ENCODE measurements around the gene CLTB. TPM values are rescaled to one million over a fixed set of nuclear protein-coding genes. Genes with fewer than 3 reads are reported as not detected.

Gene CLTB
- total and polyA plus RNA-seq, 2 of the 8 experiments (the other 6 are each of a cell fraction or from before 2014, with no cell fraction given), result 25.9 to 34.9 TPM

- ChIA-PET POLR2A (ENCODE audit: partially characterized antibody) (interaction anchor here (5.0 to 10.1 kb wide), 2 partner anchors 9 to 15 kb away, joined by 15 to 93 read pairs; partner anchors contain the start of genes HIGD2A, KIAA1191 and NOP16), CTCF (ENCODE audit: partially characterized antibody) (interaction anchor here (0.7 kb wide), 1 partner anchor 15 kb away, joined by 3 read pairs; no protein-coding TSS in a partner anchor)
- DNase-seq (ENCODE audit: low read depth in 1 of 2, low spot score in 2 of 2), result no peak
- H4K8ac ChIP-seq (ENCODE audit: extremely low read depth, insufficient read depth, low read length), result no peak overlapping the region
- H2BK120ac ChIP-seq (replicated peaks; ENCODE audit: low read depth, low read length), result no peak overlapping the region
- no peak overlapping the region for H3K4ac ChIP-seq (replicated peaks; ENCODE audit: insufficient read length, low read depth, low read length)
- no peaks in the 10 kb centered on the region for H3K79me2 ChIP-seq (ENCODE audit: control insufficient read depth in 1 of 2, insufficient read depth in 2 of 2, low read length in 2 of 2)
- no peak overlapping the region for H2BK20ac ChIP-seq (ENCODE audit: low read length)
- H2BK12ac ChIP-seq (ENCODE audit: low read depth, low read length), result no peak overlapping the region
- no peak overlapping the region for H3K4me2 ChIP-seq (ENCODE audit: insufficient read depth in 1 of 2, low read depth in 2 of 2, low read length in 2 of 2)
- no peak overlapping the region for H3K56ac ChIP-seq (replicated peaks; ENCODE audit: insufficient read length, low read depth, low read length)
- peaks cover 14% of the 10 kb centered on the region for H3K23me2 ChIP-seq (ENCODE audit: low read depth, low read length)
- H2AFZ ChIP-seq (ENCODE audit: low read length), result no peak overlapping the region
- FAIRE-seq, result no peak
- H2BK15ac ChIP-seq (ENCODE audit: low read length), result no peak overlapping the region
- H4K91ac ChIP-seq (replicated peaks; ENCODE audit: insufficient read length, low read length), result no peak overlapping the region
- no peak overlapping the region for H3K9ac ChIP-seq (replicated peaks in 1 of 4; ENCODE audit: extremely low read depth in 1 of 4, low read depth in 3 of 4, low read length in 3 of 4)
- 86% methylated on average over 7 of the region's 8 CpGs; no CpG with 5 or more reads in 1 of the 2 experiments for WGBS, 2 experiments (ENCODE audit: extremely low coverage in 1 of 2, insufficient coverage in 1 of 2, insufficient read length in 1 of 2, insufficient replicate concordance in 2 of 2, low coverage in 1 of 2, low lambda C conversion rate in 2 of 2, missing lambda C conversion rate in 1 of 2)
- H3K4me1 ChIP-seq (replicated peaks in 1 of 4; ENCODE audit: control insufficient read depth in 3 of 4, insufficient read depth in 4 of 4, low read length in 3 of 4), result peaks cover 0 to 5% (median 1%) of the 10 kb centered on the region in 4 experiments; a peak in 2 of 7 replicates
- H3K18ac ChIP-seq (ENCODE audit: extremely low read depth, low read length), result no peak overlapping the region
- H3K14ac ChIP-seq (ENCODE audit: insufficient read length), result no peak overlapping the region
- no peaks in the 10 kb centered on the region for H3K9me3 ChIP-seq (ENCODE audit: insufficient read depth in 2 of 2, low read depth in 1 of 2, low read length in 1 of 2)
- peaks cover 0 to 6% (median 3%) of the 10 kb centered on the region in 4 experiments; a peak in 3 of 8 replicates for H3K36me3 ChIP-seq (ENCODE audit: control insufficient read depth in 2 of 4, insufficient read depth in 4 of 4, low read length in 3 of 4)
- H2BK5ac ChIP-seq (ENCODE audit: low read depth, low read length), result no peak overlapping the region
- H2AK5ac ChIP-seq (ENCODE audit: low read depth, low read length), result no peak overlapping the region
- H3K27me3 ChIP-seq (replicated peaks in 1 of 4; ENCODE audit: control insufficient read depth in 3 of 4, extremely low read depth in 1 of 4, insufficient read depth in 3 of 4, low read length in 3 of 4), result peaks cover under 1 to 20% (median 16%) of the 10 kb centered on the region in 4 experiments
- H4K20me1 ChIP-seq (replicated peaks in 1 of 2; ENCODE audit: control insufficient read depth in 1 of 2, insufficient read depth in 2 of 2, low read length in 2 of 2), result peaks cover 0 to 3% of the 10 kb centered on the region in 2 experiments
- H3K79me1 ChIP-seq (ENCODE audit: low read depth, low read length), result no peaks in the 10 kb centered on the region
- H3K23ac ChIP-seq (ENCODE audit: insufficient read length), result no peak overlapping the region
- no peak overlapping the region for H3K27ac ChIP-seq (ENCODE audit: low read depth, low read length)
- no peak overlapping the region for H3K4me3 ChIP-seq (ENCODE audit: extremely low read depth in 1 of 4, insufficient read depth in 2 of 4, low read depth in 3 of 4, low read length in 4 of 4)
- no peak overlapping the region for H4K5ac ChIP-seq (ENCODE audit: insufficient read length, low read depth, low read length)
- no peak for TF ChIP-seq CBX8 (IDR thresholded peaks at IDR 0.05; ENCODE audit: borderline replicate concordance, low read depth, low read length)
- TF ChIP-seq CEBPB (IDR thresholded peaks at IDR 0.05; ENCODE audit: low read depth, low read length), result no peak
Observed at GRCh38 chr5:176369934-176370711, 46.2 kb downstream of the CLTB start.

All from H1 (cell line).